Liver (tissue), 9 donors: ENCODE data around the gene SHC3. TPM values are rescaled to one million over a fixed set of nuclear protein-coding genes. Genes with fewer than 3 reads are reported as not detected.

Experiments used
- DNase-seq: peaks from one replicate; pipeline ENCODE4 v3.0.0-alpha.2; 2017; ENCODE audit warnings: low spot score
- H3K27ac ChIP-seq, 2 donors: one replicate each; pipeline ENCODE4 v1.7.0; 2013; ENCODE audit warnings: inconsistent platforms in 2 of 2, low read length in 2 of 2, control low read depth in 1 of 2, low read depth in 1 of 2, mild to moderate bottlenecking in 1 of 2
- H3K27me3 ChIP-seq, 4 donors: one replicate each; pipeline versions ENCODE4 v1.6.1 to v1.7.0; 2013; ENCODE audit warnings: low read length in 3 of 4, inconsistent platforms in 1 of 4, mild to moderate bottlenecking in 1 of 4, moderate library complexity in 1 of 4; ENCODE audit not compliant: control insufficient read depth in 4 of 4, insufficient read depth in 4 of 4
- H3K36me3 ChIP-seq, 4 donors: one replicate each; pipeline versions ENCODE4 v1.6.1 to v1.7.0; 2013; ENCODE audit warnings: low read length in 3 of 4, mild to moderate bottlenecking in 3 of 4, low read depth in 1 of 4, moderate library complexity in 1 of 4; ENCODE audit not compliant: control insufficient read depth in 4 of 4, insufficient read depth in 3 of 4
- H3K4me1 ChIP-seq, 4 donors: one replicate each; pipeline versions ENCODE4 v1.6.1 to v1.7.0; 2013; ENCODE audit warnings: low read length in 3 of 4, mild to moderate bottlenecking in 3 of 4, moderate library complexity in 1 of 4; ENCODE audit not compliant: control insufficient read depth in 4 of 4, insufficient read depth in 4 of 4
- H3K4me3 ChIP-seq, 3 donors: one replicate each; pipeline versions ENCODE4 v1.6.1 to v1.7.0; 2013; ENCODE audit warnings: low read length in 3 of 3, control low read depth in 1 of 3, low read depth in 1 of 3, mild to moderate bottlenecking in 1 of 3
- H3K9ac ChIP-seq, 2 donors: one replicate each; pipeline ENCODE4 v1.7.0; 2013; ENCODE audit warnings: low read length in 2 of 2, mild to moderate bottlenecking in 2 of 2, moderate library complexity in 2 of 2, control low read depth in 1 of 2, low read depth in 1 of 2
- H3K9me3 ChIP-seq, 4 donors: one replicate each; pipeline versions ENCODE4 v1.6.1 to v1.7.0; 2013; ENCODE audit warnings: low read length in 3 of 4; ENCODE audit not compliant: control insufficient read depth in 4 of 4
- EGR1 ChIP-seq, 2 donors: IDR thresholded peaks; 2 replicates each; pipeline ENCODE4 v1.6.1; 2016 to 2018; ENCODE audit warnings: antibody characterized with exemption in 2 of 2, low read depth in 2 of 2
- FOXA1 ChIP-seq: IDR thresholded peaks from 2 replicates; pipeline ENCODE4 v1.6.1; 2016; ENCODE audit warnings: antibody characterized with exemption
- FOXA2 ChIP-seq: IDR thresholded peaks from 2 replicates; pipeline ENCODE4 v1.6.1; 2016; ENCODE audit warnings: antibody characterized with exemption
- GABPA ChIP-seq, 2 donors: IDR thresholded peaks in 1 of 2; conservative IDR thresholded peaks in 1 of 2; 2 replicates each; pipeline ENCODE4 v1.6.1; 2016; ENCODE audit warnings: antibody characterized with exemption in 2 of 2, mild to moderate bottlenecking in 1 of 2, moderate library complexity in 1 of 2
- HNF4A ChIP-seq, 2 donors: conservative IDR thresholded peaks; 2 replicates each; pipeline ENCODE4 v1.6.1; 2016; ENCODE audit warnings: antibody characterized with exemption in 2 of 2, mild to moderate bottlenecking in 2 of 2
- HNF4G ChIP-seq: IDR thresholded peaks from 2 replicates; pipeline ENCODE4 v1.6.1; 2016; ENCODE audit warnings: antibody characterized with exemption
- JUND ChIP-seq, 2 donors: IDR thresholded peaks; 2 replicates each; pipeline ENCODE4 v1.6.1; 2016; ENCODE audit warnings: antibody characterized with exemption in 2 of 2
- NR2F2 ChIP-seq: IDR thresholded peaks from 2 replicates; pipeline ENCODE4 v1.6.1; 2016; ENCODE audit warnings: antibody characterized with exemption
- RAD21 ChIP-seq, 2 donors: IDR thresholded peaks; 2 replicates each; pipeline ENCODE4 v1.6.1; 2016; ENCODE audit warnings: antibody characterized with exemption in 2 of 2, mild to moderate bottlenecking in 2 of 2
- RXRA ChIP-seq, 2 donors: IDR thresholded peaks; 2 replicates each; pipeline ENCODE4 v1.6.1; 2017 to 2018; ENCODE audit warnings: antibody characterized with exemption in 2 of 2, mild to moderate bottlenecking in 1 of 2
- SP1 ChIP-seq: IDR thresholded peaks from 2 replicates; pipeline ENCODE4 v1.6.1; 2018; ENCODE audit warnings: antibody characterized with exemption, mild to moderate bottlenecking
- TAF1 ChIP-seq: conservative IDR thresholded peaks from 2 replicates; pipeline ENCODE4 v1.6.1; 2016; ENCODE audit warnings: antibody characterized with exemption, mild to moderate bottlenecking
- YY1 ChIP-seq: IDR thresholded peaks from 2 replicates; pipeline ENCODE4 v1.6.1; 2016; ENCODE audit warnings: antibody characterized with exemption, mild to moderate bottlenecking
- WGBS: extraction: QIAGEN DNeasy Blood & Tissue Kit; methylation state at CpG from one replicate; pipeline ENCODE4 v1.1.7; 2013; 5-methylcytosine and 5-hydroxymethylcytosine counted together
- polyA plus RNA-seq, 2 donors: library from polyadenylated mRNA; stranded (reverse) in 1 of 2; unstranded in 1 of 2; fragments of 200-250 nt in 1 of 2; fragments of >200 nt in 1 of 2; fragmentation: Nextera tagmentation in 1 of 2; extraction: Ambion mirVana in 1 of 2; gene quantifications; one replicate each; pipeline versions ENCODE4 v1.2.1 to v1.2.3, GENCODE V29; 2013 to 2015
- total RNA-seq, 2 donors: library from RNA; depleted of rRNA; stranded (reverse); fragments of >200 nt; gene quantifications; one replicate each; pipeline ENCODE4 v1.2.3, GENCODE V29; 2014
- TF ChIP-seq, protein P1 (sequence below): IDR thresholded peaks from 2 replicates; pipeline ENCODE4 v1.6.1; 2016; ENCODE audit warnings: antibody characterized with exemption, mild to moderate bottlenecking
- TF ChIP-seq, protein P2 (sequence below): fragments of 150-350 bp; IDR thresholded peaks from 2 replicates; pipeline ENCODE4 v1.5.1; 2017; ENCODE audit warnings: improper control_type of control experiment, low read depth, low read length; ENCODE audit not compliant: missing input control
- TF ChIP-seq, protein P3 (sequence below): IDR thresholded peaks from 2 replicates; pipeline ENCODE4 v1.6.1; 2016; ENCODE audit warnings: antibody characterized with exemption
- TF ChIP-seq, protein P4 (sequence below): IDR thresholded peaks from 2 replicates; pipeline ENCODE4 v1.6.1; 2016; ENCODE audit warnings: antibody characterized with exemption
- TF ChIP-seq, protein P5 (sequence below): IDR thresholded peaks from 2 replicates; pipeline ENCODE4 v1.6.1; 2016; ENCODE audit warnings: antibody characterized with exemption
- donor health status: healthy.
- donor health status: healthy.
- donor health status: healthy.
- donor health status: healthy.
- donor health status: healthy.

The SHC3 gene
- total and polyA plus RNA-seq, 4 donors, result 0.03 to 0.08 (median 0.04) TPM

DNA sequence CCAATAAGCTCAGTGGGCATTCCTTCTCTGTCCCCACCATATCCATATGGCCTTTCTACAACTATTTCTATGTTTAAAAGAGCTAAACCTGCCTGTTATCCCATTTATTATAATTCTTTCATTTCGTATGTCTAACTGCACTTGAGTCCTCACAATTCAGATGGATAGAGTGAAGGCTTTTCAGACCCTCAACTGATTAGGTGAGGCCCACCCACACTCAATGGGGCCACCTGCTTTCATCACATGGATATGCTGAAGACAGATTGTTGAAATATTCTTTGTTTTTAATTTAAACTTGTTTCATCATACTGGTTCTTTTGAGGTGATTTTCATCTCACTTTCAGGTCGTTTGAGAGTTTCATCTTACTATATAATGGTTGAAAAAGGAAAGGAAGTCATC lies 193.0 kb downstream of the SHC3 start:
- H3K9me3 ChIP-seq, result peaks cover 0 to 2% (median 0%) of the 10 kb centered on the region in 4 donors
- H3K9ac ChIP-seq, result no peak overlapping the region
- H3K4me3 ChIP-seq, result no peak overlapping the region
- WGBS, result 54% methylated on average over 2 of the region's 2 CpGs
- no peak overlapping the region for H3K27ac ChIP-seq
- H3K4me1 ChIP-seq, result no peaks in the 10 kb centered on the region
- TF ChIP-seq HNF4G (no peak), YY1 (no peak), RAD21 (IDR thresholded peaks at IDR 0.05) (no peak), HNF4A (conservative IDR thresholded peaks at IDR 0.05) (no peak), SP1 (no peak), RXRA (IDR thresholded peaks at IDR 0.05) (no peak), FOXA1 (no peak), TAF1 (no peak), EGR1 (IDR thresholded peaks at IDR 0.05; ENCODE audit: low read depth in 2 of 2) (no peak), NR2F2 (no peak), FOXA2 (no peak), GABPA (IDR thresholded peaks at IDR 0.05 in 1 of 2, conservative IDR thresholded peaks at IDR 0.05 in 1 of 2) (no peak), JUND (IDR thresholded peaks at IDR 0.05) (no peak)
- TF ChIP-seq, protein P1, sequence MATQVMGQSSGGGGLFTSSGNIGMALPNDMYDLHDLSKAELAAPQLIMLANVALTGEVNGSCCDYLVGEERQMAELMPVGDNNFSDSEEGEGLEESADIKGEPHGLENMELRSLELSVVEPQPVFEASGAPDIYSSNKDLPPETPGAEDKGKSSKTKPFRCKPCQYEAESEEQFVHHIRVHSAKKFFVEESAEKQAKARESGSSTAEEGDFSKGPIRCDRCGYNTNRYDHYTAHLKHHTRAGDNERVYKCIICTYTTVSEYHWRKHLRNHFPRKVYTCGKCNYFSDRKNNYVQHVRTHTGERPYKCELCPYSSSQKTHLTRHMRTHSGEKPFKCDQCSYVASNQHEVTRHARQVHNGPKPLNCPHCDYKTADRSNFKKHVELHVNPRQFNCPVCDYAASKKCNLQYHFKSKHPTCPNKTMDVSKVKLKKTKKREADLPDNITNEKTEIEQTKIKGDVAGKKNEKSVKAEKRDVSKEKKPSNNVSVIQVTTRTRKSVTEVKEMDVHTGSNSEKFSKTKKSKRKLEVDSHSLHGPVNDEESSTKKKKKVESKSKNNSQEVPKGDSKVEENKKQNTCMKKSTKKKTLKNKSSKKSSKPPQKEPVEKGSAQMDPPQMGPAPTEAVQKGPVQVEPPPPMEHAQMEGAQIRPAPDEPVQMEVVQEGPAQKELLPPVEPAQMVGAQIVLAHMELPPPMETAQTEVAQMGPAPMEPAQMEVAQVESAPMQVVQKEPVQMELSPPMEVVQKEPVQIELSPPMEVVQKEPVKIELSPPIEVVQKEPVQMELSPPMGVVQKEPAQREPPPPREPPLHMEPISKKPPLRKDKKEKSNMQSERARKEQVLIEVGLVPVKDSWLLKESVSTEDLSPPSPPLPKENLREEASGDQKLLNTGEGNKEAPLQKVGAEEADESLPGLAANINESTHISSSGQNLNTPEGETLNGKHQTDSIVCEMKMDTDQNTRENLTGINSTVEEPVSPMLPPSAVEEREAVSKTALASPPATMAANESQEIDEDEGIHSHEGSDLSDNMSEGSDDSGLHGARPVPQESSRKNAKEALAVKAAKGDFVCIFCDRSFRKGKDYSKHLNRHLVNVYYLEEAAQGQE, result no peak
- TF ChIP-seq, protein P2, sequence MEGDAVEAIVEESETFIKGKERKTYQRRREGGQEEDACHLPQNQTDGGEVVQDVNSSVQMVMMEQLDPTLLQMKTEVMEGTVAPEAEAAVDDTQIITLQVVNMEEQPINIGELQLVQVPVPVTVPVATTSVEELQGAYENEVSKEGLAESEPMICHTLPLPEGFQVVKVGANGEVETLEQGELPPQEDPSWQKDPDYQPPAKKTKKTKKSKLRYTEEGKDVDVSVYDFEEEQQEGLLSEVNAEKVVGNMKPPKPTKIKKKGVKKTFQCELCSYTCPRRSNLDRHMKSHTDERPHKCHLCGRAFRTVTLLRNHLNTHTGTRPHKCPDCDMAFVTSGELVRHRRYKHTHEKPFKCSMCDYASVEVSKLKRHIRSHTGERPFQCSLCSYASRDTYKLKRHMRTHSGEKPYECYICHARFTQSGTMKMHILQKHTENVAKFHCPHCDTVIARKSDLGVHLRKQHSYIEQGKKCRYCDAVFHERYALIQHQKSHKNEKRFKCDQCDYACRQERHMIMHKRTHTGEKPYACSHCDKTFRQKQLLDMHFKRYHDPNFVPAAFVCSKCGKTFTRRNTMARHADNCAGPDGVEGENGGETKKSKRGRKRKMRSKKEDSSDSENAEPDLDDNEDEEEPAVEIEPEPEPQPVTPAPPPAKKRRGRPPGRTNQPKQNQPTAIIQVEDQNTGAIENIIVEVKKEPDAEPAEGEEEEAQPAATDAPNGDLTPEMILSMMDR, result no peak
- TF ChIP-seq, protein P3, sequence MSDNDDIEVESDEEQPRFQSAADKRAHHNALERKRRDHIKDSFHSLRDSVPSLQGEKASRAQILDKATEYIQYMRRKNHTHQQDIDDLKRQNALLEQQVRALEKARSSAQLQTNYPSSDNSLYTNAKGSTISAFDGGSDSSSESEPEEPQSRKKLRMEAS, result no peak
- TF ChIP-seq, protein P4, sequence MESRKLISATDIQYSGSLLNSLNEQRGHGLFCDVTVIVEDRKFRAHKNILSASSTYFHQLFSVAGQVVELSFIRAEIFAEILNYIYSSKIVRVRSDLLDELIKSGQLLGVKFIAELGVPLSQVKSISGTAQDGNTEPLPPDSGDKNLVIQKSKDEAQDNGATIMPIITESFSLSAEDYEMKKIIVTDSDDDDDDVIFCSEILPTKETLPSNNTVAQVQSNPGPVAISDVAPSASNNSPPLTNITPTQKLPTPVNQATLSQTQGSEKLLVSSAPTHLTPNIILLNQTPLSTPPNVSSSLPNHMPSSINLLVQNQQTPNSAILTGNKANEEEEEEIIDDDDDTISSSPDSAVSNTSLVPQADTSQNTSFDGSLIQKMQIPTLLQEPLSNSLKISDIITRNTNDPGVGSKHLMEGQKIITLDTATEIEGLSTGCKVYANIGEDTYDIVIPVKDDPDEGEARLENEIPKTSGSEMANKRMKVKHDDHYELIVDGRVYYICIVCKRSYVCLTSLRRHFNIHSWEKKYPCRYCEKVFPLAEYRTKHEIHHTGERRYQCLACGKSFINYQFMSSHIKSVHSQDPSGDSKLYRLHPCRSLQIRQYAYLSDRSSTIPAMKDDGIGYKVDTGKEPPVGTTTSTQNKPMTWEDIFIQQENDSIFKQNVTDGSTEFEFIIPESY, result no peak
- TF ChIP-seq, protein P5, sequence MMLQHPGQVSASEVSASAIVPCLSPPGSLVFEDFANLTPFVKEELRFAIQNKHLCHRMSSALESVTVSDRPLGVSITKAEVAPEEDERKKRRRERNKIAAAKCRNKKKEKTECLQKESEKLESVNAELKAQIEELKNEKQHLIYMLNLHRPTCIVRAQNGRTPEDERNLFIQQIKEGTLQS, result no peak
- H3K27me3 ChIP-seq, result peaks cover 0 to 8% (median 0%) of the 10 kb centered on the region in 4 donors
- DNase-seq, result no peak
- no peaks in the 10 kb centered on the region for H3K36me3 ChIP-seq
